ENCODE measurements around the gene SLC4A5. TPM values are rescaled to one million over a fixed set of nuclear protein-coding genes. Genes with fewer than 3 reads are reported as not detected.
A peak's percentile ranks its signal among the peaks of the same experiment; 100 is the strongest.

Gene SLC4A5
- polyA plus RNA-seq, 2 of the 4 experiments (the other 2 are of a cell fraction): 0.50 to 1.1 TPM

DNA sequence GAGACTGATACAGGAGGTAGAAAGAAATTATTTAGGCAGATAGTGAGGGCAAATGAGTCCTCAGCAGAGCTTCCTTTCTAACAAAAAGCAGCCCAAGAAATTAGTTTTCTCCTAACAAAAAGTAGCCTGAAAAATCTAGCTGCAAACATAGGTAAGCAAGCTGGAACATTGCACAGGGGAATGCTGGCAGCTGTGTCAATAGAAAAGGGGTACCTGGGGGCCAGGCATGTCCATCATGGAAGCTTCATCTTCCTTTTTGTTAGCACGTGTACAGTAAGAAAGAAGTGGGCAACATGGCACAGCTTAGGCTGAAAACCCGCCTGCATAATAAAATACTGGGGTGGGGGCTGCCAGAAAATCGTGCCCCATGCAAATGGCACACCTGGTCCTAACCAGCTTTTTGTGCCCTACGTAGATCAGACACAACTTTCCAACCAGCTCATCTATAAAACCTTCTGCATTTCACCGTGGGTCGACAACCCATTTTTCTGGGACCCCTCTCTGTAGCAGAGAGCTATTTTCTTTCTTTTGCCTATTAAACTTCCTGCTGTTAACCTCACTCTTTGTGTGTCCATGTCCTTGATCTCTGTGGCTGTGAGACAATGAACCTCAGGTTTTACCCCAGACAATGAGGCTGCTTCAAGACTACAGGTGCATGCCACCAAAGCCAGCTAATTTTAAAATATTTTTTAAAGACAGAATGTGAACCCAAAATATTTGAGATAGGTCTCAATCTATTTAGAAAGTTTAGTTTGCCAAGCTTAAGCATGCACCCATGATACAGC is 151.4 kb downstream of the SLC4A5 start:
- no peak overlapping the region for H3K4me3 ChIP-seq
- TF ChIP-seq BHLHE40 (IDR thresholded peaks at IDR 0.05; ENCODE audit: low read depth, low read length) (no peak), HOXB13 (CRISPR knock-in tag; IDR thresholded peaks at IDR 0.05; ENCODE audit: low read depth) (no peak), JUN (IDR thresholded peaks at IDR 0.05) (no peak), KDM1A (IDR thresholded peaks at IDR 0.05; ENCODE audit: low read depth) (no peak), EHMT2 (IDR thresholded peaks at IDR 0.05; ENCODE audit: low read depth) (no peak), HEYL (CRISPR knock-in tag; IDR thresholded peaks at IDR 0.05) (no peak), CHD2 (IDR thresholded peaks at IDR 0.05; ENCODE audit: low read length, partially characterized antibody) (no peak), ELK1 (IDR thresholded peaks at IDR 0.05; ENCODE audit: low read depth, low read length) (no peak), ZFP36 (IDR thresholded peaks at IDR 0.05; ENCODE audit: borderline replicate concordance, partially characterized antibody) (no peak)

DNA sequence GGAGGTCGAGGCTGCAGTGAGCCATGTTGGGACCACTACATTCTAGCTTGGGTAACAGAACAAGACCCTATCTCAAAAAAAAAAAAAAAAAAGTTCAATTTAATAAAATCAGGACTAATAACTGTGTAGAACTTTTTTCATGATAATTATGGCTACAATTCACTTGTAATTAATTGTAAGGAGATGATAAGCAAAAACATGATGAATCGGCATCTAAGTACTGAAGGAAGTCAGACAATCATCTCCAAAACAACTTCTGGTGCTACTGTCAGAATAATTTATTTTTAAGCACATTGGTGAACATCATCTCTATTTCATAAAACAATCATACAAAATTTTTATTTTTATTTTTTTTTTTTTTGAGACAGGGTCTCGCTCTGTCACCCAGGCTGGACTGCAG is 154.5 kb downstream of the SLC4A5 start:
- no peak for ATAC-seq
- CTCF ChIA-PET: interaction anchor here (1.0 to 1.7 kb wide), 4 partner anchors 10 to 61 kb away, joined by 3 to 5 read pairs (median 4); partner anchors contain the start of genes MOB1A and MTHFD2
- no peak overlapping the region for H3K4me2 ChIP-seq
- no peak overlapping the region for H3K4me3 ChIP-seq
- TF ChIP-seq HOXB5 (CRISPR knock-in tag; IDR thresholded peaks at IDR 0.05) (no peak), HOXA7 (CRISPR knock-in tag; IDR thresholded peaks at IDR 0.05) (no peak), MAFK (IDR thresholded peaks at IDR 0.05; ENCODE audit: partially characterized antibody) (peak; percentile 34)
- FAIRE-seq: no peak
- peaks cover 6% of the 10 kb centered on the region; the same call in 1 of the 3 replicates for H3K4me1 ChIP-seq
- DNase-seq (ENCODE audit: low read depth in 1 of 2, low spot score in 1 of 2): no peak
- 83% methylated on average over 3 of the region's 3 CpGs for WGBS (ENCODE audit: missing lambda C conversion rate)
- POLR2A ChIA-PET: interaction anchor here (0.9 to 1.6 kb wide), 3 partner anchors 9 to 10 kb away, joined by 3 to 9 read pairs (median 6); partner anchors contain the start of genes MOB1A and MTHFD2
- no peaks in the 10 kb centered on the region for H3K9me3 ChIP-seq
- no peak overlapping the region for H3K27ac ChIP-seq

More for the DNA sequence above, 151.4 kb downstream of the SLC4A5 start:
- Histone ChIP-seq H3K27ac (no peak overlapping the region), H3K4me2 (no peak overlapping the region), H3K9me3 (no peaks in the 10 kb centered on the region), H3K4me1 (peaks cover 6% of the 10 kb centered on the region; the same call in 1 of the 3 replicates)
- FAIRE-seq: no peak
- DNase-seq (ENCODE audit: low read depth in 1 of 2, low spot score in 1 of 2): no peak
- CTCF ChIA-PET: interaction anchor here (0.8 to 2.3 kb wide), 4 partner anchors 13 to 368 kb away, joined by 3 to 17 read pairs (median 5); partner anchors contain the start of gene MOB1A
- POLR2A ChIA-PET: interaction anchor here (1.0 to 2.5 kb wide), 2 partner anchors 13 to 24 kb away, joined by 3 to 13 read pairs; partner anchors contain the start of gene MOB1A
- ATAC-seq: 0 out of 6 replicates have a peak, but pooled peaks of 1 of the 2 experiments have one; percentile 26
- 30% methylated on average over 6 of the region's 6 CpGs for WGBS (ENCODE audit: missing lambda C conversion rate)

DNA sequence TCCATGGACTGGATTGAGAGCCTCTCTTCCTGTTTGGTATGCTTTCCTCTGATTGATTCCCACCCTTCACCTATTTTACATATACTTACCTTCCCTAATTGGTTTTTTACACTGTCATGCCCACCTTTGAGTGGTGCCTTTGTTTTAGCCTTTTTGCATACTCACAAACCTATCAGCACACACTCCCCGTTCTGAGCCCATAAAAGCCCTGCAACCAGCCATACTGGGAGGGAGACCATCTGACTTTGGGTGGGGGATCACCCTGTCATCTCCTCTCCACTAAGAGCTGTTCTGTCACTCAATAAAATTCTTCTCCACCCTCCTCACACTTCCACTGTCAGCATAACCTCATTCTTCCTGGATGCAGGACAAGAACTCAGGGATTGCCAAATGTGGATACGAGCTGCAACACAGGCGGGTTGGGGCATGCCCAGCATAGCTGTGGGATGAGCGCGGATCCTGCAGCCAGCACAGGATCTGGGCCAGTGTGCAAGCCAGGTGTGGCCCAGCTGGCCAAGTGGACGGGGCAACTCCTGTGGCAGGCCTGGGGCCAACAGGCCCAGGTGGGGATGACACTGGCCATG is 155.1 kb downstream of the SLC4A5 start:
- TF ChIP-seq RFX5 (IDR thresholded peaks at IDR 0.05) (no peak), POLR2A (IDR thresholded peaks at IDR 0.05; ENCODE audit: low read length) (no peak), KDM5A (IDR thresholded peaks at IDR 0.05) (no peak), CBX2 (IDR thresholded peaks at IDR 0.05; ENCODE audit: borderline replicate concordance, low read depth) (no peak), MAX (IDR thresholded peaks at IDR 0.05) (no peak), FOXS1 (CRISPR knock-in tag; IDR thresholded peaks at IDR 0.05) (no peak), NR3C1 (IDR thresholded peaks at IDR 0.05) (no peak), TFCP2L1 (CRISPR knock-in tag; IDR thresholded peaks at IDR 0.05) (no peak), ZSCAN20 (CRISPR knock-in tag; IDR thresholded peaks at IDR 0.05) (no peak), BCL3 (IDR thresholded peaks at IDR 0.05) (no peak), ATOH8 (CRISPR knock-in tag; IDR thresholded peaks at IDR 0.05; ENCODE audit: low read depth) (no peak), RCOR1 (IDR thresholded peaks at IDR 0.05; ENCODE audit: low read depth, low read length) (no peak), RAD21 (conservative IDR thresholded peaks at IDR 0.05 in 1 of 2, IDR thresholded peaks at IDR 0.05 in 1 of 2) (no peak), GATA3 (IDR thresholded peaks at IDR 0.05; ENCODE audit: borderline replicate concordance) (no peak), FOSB (CRISPR knock-in tag; IDR thresholded peaks at IDR 0.05) (no peak), ZFP36 (IDR thresholded peaks at IDR 0.05; ENCODE audit: borderline replicate concordance, partially characterized antibody) (no peak), MAFK (IDR thresholded peaks at IDR 0.05; ENCODE audit: partially characterized antibody) (no peak), NPAS2 (CRISPR knock-in tag; IDR thresholded peaks at IDR 0.05; ENCODE audit: borderline replicate concordance) (no peak), POLR2AphosphoS2 (conservative IDR thresholded peaks at IDR 0.05; ENCODE audit: low read length) (no peak)
- peak in 1 of 2 experiments; percentile 45 for DNase-seq (ENCODE audit: low read depth in 1 of 2, low spot score in 1 of 2)
- no peak overlapping the region for H3K4me3 ChIP-seq
- WGBS (ENCODE audit: missing lambda C conversion rate): 89% methylated on average over 6 of the region's 6 CpGs
- no peak for FAIRE-seq
- POLR2A ChIA-PET: interaction anchor here (1.1 to 1.6 kb wide), 2 partner anchors 9 to 10 kb away, joined by 6 to 9 read pairs; partner anchors contain the start of genes MOB1A and MTHFD2
- H3K27ac ChIP-seq: peak overlapping the region in 1 of 2 experiments; percentile 2; a peak in 1 of 6 replicates
- 0 out of 3 replicates have a peak overlapping the region, but pooled peaks have one; percentile 9 for H3K4me2 ChIP-seq
- ATAC-seq: peak in 1 of 2 experiments; percentile 52; a peak in 3 of 6 replicates
- no peaks in the 10 kb centered on the region for H3K9me3 ChIP-seq
- H3K4me1 ChIP-seq: peaks cover 6% of the 10 kb centered on the region; the same call in 1 of the 3 replicates
- CTCF ChIA-PET: interaction anchor here (1.0 to 1.7 kb wide), 4 partner anchors 9 to 62 kb away, joined by 3 to 5 read pairs (median 4); partner anchors contain the start of genes MOB1A and MTHFD2

Measured in A549 (cell line).